Stimulated activated CD4-positive, alpha-beta T cell treated with anti-CD3 and anti-CD28 coated beads, Interleukin-1b, Interleukin-23, amount 100 ng/mL, for 24 hours (primary cell): Measurements from ENCODE around the gene DDX41.
"Not testable (repeated sequence)": the region's sequence is repeated elsewhere in the genome, so short reads cannot be mapped to it uniquely, and the experiment has no call there.

ENCODE experiments used
- DNase-seq, 4 experiments: peaks; one replicate each; pipeline ENCODE4 v3.0.0-alpha.2; 2020; ENCODE audit warnings: low read depth in 4 of 4, low spot score in 1 of 4

DDX41 gene

GRCh38 chr5:177498013-177498787 is 18.6 kb downstream of the DDX41 start:
- DNase-seq = no peak

- DNase-seq = peak; percentile 81 to 96 (median 92)
Observed at GRCh38 chr5:177497292-177498012, 19.3 kb downstream of the DDX41 start, which contains the start of gene PDLIM7. PDLIM7 (minus strand) TSS chr5:177497604; CDS start chr5:177496512, 1,092 bp downstream.

- no peak for DNase-seq
Observed at GRCh38 chr5:177496727-177497291, 20.0 kb downstream of the DDX41 start.

GRCh38 chr5:177496070-177496726 is 20.6 kb downstream of the DDX41 start:
- no peak for DNase-seq

- DNase-seq = no peak
Observed at GRCh38 chr5:177495243-177496060, 21.3 kb downstream of the DDX41 start.

GRCh38 chr5:177494346-177495195 is 22.2 kb downstream of the DDX41 start:
- DNase-seq = no peak

- DNase-seq = no peak
Observed at GRCh38 chr5:177493795-177494345, 22.9 kb downstream of the DDX41 start.

GRCh38 chr5:177492841-177493240 is 23.9 kb downstream of the DDX41 start:
- no peak for DNase-seq

- DNase-seq = no peak
Observed at GRCh38 chr5:177491983-177492746, 24.6 kb downstream of the DDX41 start.

- no peak for DNase-seq
Observed at GRCh38 chr5:177491429-177491945, 25.3 kb downstream of the DDX41 start.

- no peak for DNase-seq
Observed at GRCh38 chr5:177490992-177491391, 25.8 kb downstream of the DDX41 start.

GRCh38 chr5:177490311-177490991 is 26.3 kb downstream of the DDX41 start:
- DNase-seq = no peak

- no peak for DNase-seq
Observed at GRCh38 chr5:177489119-177489716, 27.5 kb downstream of the DDX41 start.

GRCh38 chr5:177487975-177488374 is 28.8 kb downstream of the DDX41 start:
- DNase-seq = no peak

- DNase-seq = no peak
Observed at GRCh38 chr5:177487144-177487543, 29.6 kb downstream of the DDX41 start.

GRCh38 chr5:177486256-177486655 is 30.5 kb downstream of the DDX41 start:
- DNase-seq = no peak

- not testable (repeated sequence) for DNase-seq
Observed at GRCh38 chr5:177485753-177486152, 31.0 kb downstream of the DDX41 start.
